LHCN-M2 (cell line): ENCODE results near the gene ZNF217. TPM values are rescaled to one million over a fixed set of nuclear protein-coding genes. Genes with fewer than 3 reads are reported as not detected.
A peak's percentile ranks its signal among the peaks of the same experiment; 100 is the strongest.
"Not testable (repeated sequence)": the region's sequence is repeated elsewhere in the genome, so short reads cannot be mapped to it uniquely, and the experiment has no call there.

Experiments
- DNase-seq: peaks from one replicate; pipeline ENCODE4 v3.0.0-alpha.2; 2012; ENCODE audit warnings: low read depth
- total RNA-seq: library from RNA; depleted of rRNA; stranded (reverse); fragments of >200 nt; gene quantifications from 2 replicates; pipeline ENCODE4 v1.2.3, GENCODE V29; 2014

The ZNF217 gene
- total RNA-seq, 1 experiment from 2014 or later = 21.0 TPM

DNA sequence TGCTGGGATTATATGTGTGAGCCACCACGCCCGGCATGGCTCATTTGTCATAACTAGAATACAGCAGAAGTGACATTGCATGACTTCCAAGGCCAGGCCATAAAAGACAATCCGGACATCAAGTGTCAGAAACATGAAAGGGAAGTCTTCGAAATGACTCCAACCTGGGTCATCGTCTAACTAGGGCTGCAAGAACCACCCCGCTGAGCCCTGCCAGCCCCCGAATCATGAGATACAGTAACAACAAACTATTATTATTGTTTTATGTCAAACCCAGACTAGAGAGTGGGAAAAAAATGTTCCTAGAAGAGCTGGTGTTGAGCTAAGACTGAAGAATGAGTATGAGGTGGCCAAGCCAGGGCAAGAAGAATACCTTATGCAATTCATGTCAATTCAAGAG, 59.6 kb downstream of the ZNF217 start:
- no peak for DNase-seq

DNA sequence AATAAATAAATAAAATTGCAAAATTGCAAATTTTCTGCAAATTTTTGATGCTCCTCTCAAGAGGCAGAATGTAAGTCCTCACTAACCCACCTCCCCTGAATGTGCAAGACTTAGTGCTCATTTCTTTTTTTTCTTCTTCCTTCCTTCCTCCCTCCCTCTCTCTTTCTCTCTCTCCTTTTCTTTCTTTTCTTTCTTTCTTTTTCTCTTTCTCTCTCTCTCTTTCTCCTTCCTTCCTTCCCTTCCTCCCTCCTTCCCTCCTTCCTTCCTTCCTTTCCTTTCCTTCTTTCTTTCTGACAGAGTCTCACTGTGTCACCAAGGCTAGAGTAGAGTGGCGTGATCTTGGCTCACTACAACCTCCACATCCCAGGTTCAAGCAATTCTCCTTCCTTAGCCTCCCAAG, 60.1 kb downstream of the ZNF217 start:
- no peak for DNase-seq

DNA sequence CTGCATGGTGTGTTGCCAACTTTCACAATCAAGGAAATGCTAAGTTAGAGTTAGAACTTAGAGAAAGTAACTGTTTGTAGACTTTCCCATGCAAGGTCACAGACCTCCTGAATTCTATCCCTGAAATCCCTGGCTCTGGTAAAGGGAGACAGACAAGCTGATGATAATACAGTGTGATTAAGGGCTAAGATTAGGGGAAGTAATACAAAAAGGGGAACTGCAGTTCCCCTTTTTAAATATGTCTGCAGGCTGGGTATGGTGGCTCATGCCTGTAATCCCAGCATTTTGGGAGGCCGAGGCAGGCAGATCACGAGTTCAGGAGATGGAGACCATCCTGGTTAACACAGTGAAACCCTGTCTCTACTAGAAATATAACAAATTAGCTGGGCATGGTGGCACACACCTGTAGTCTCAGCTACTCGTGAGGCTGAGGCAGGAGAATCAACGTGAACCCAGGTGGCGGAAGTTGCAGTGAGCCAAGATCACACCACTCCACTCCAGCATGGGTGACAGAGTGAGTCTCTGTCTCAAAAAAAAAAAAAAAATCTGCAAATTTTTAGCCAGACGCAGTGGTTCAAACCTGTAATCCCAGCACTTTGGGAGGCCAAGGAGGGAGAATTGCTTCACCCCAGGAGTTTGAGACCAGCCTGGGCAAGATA, 60.9 kb downstream of the ZNF217 start:
- not testable (repeated sequence) for DNase-seq

DNA sequence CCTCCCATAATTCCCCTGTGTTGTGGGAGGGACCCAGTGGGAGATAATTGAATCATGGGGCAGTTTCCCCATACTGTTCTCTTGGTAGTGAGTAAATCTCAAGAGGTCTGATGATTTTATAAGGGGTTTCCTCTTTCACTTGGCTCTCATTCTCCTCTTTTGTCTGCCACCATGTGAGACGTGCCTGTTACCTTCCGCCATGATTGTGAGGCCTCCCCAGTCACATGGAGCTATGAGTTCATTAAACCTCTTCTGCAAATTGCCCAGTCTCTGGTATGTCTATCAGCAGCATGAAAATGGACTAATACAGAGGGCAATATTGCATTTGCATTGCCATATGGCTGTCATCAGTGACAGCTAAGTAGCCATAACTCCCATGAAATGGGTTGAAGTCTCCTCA, 63.2 kb downstream of the ZNF217 start:
- no peak for DNase-seq

DNA sequence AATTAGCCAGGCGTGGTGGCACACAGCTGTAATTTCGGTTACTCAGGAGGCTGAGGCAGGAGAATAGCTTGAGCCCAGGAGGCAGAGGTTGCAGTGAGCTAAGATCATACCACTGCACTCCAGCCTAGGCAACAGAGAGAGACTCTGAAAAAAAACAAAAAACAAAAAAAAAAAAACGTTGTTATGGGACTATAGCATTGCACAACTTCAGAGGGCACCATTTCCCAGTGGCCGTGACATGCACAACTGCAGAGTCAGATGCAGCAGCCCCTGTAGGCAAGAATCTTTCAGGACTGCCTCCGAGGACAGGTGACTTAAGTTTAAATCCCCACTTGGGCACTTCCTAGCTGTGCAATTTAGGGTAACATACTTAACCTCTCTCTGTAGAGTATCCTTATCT, 64.0 kb downstream of the ZNF217 start:
- no peak for DNase-seq

DNA sequence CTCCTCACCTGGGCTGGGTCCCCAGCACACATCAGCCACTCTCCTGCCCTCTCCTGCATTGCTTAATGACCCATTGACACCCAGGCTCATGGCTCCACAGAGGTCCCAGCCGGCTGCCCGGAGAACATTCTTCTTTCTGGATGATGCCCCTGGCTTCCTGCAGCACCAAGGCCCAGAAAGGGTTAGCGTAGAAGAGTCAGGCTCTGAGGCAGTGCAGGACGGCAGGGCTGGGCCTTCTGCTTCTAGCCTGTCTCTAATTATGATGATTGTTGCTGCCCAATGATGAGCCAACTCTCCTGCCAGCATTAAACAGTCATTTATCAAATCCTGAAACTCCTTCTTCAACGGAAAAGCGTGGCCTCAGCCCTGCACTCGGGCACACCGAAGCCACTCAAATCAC, 66.4 kb downstream of the ZNF217 start:
- DNase-seq = no peak

DNA sequence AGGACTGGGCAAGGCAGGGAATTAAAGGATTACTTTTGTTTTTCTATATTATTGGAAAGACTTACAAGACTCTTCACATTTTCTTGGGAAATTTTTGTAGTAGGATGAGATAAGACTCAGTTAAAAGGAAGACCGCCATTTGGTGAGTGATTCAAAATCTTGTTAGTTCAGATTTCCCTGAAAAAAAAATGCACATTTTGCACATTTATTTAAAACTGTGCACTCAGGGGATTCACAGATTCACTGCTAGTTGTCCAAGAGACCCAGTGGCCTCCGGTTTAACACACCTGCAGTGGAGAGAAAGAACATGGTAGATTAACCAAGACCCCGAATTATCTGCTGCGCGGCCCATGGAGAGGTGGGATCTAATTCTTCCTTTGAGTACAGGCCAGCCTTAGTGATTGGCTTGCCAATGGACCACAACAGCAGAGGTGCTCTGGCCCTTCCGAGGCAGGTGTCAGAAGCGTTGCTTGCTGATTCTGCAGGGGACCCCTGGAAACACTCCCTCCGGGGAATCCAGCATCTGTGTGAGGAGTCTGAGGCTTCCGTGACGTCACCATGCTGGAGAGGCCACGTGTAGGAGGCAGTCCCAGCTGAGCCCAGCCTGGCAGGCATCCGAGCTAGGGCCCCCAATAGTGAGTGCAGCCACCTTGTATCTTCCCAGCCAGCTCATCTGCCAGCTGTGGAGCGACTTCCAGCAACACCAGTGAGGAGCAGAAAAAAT, 68.9 kb downstream of the ZNF217 start:
- no peak for DNase-seq

DNA sequence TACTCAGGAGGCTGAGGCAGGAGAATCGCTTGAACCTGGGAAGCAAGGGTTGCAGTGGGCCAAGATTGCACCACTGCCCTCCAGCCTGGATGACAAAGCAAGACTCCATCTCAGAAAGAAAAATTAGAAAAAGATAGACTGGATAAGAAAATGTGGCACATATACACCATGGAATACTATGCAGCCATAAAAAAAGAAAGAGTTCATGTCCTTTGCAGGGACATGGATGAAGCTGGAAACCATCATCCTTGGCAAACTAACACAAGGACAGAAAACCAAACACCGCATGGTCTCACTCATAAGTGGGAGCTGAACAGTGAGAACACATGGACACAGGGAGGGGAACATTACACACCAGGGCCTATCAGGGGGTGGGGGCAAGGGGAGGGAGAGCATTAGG, 70.0 kb downstream of the ZNF217 start:
- DNase-seq = not testable (repeated sequence)

DNA sequence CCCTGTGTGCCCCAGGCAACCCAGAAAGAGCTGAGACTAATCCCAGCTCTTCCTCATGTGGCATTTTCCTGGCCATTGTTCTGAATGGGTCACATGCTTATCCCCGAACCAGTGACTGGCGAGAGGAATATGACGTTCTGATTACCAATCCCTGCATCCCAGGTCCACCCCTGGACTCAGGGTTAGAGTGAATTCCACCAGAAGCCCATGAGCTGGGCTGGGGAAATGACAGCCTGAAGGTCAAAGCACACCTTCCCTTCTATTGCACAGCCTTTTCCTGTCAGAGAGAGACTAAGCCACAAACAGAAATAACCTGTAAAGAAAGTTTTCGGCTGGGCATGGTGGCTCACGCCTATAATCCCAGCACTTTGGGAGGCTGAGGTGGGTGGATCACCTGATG, 70.9 kb downstream of the ZNF217 start:
- DNase-seq = no peak

DNA sequence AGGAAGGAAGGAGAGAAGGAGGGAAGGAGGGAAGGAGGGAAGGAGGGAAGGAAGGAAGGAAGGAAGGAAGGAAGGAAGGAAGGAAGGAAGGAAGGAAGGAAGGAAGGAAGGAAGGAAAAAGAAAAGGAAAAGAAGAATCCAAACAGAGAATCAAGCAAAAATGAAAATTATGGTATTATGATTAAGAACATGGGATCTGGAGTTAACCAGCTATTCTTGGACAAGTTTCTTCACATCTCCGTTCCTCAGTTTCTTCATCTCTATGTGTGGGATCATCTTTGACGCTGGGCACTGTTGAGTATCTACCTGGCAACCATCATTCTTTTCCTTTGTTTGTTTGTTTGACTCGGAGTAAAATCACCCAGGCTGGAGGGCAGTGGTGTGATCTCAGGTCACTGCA, 71.6 kb downstream of the ZNF217 start:
- no peak for DNase-seq

DNA sequence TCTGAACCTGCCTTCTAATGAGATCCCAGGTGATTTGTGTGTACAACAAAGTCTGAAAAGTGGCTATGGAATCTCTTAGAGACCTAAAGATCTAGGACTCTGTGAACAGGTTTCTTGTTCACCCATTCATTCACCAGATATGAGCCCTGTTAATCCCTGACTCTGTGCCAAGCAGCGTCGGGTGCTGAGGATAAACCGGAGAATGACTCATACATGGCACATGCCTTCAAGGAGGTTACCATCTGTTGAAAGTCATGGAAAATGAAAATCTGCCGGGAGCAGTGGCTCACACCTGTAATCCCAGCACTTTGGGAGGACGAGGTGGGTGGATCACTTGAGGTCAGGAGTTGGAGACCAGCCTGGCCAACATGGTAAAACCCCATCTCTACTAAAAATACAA, 72.2 kb downstream of the ZNF217 start:
- DNase-seq = peak; percentile 52

DNA sequence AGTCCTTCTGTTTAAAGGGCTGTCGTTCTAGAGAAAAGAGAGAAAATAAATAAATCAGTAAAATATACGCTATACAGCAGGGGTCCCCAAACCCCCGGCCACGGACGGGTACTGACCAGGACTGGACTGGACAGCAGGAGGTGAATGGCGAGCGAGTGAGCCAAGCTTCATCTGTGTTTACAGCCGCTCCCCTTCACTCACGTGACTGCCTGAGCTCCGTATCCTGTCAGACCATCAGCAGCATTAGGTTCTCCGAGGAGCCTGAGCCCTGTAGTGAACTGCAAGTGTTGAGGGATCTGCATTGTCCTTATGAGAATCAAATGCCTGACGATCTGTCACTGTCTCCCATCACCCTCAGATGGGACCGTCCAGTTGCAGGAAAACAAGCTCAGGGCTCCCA, 76.5 kb downstream of the ZNF217 start:
- DNase-seq = no peak
